Brain microvascular endothelial cell (primary cell): ENCODE data around the gene VASH1.
A peak's percentile ranks its signal among the peaks of the same experiment; 100 is the strongest.

Experiments
- DNase-seq: peaks from one replicate; pipeline ENCODE4 v3.0.0-alpha.2; 2020
- H3K27ac ChIP-seq: fragments of 250-450 bp; sonication (Bioruptor Pico); 2 replicates; pipeline ENCODE4 v1.5.1; 2020; ENCODE audit warnings: mild to moderate bottlenecking, moderate library complexity
- H3K27me3 ChIP-seq: fragments of 250-450 bp; sonication (Bioruptor Pico); replicated peaks from 2 replicates; pipeline ENCODE4 v1.5.1; 2020; ENCODE audit warnings: mild to moderate bottlenecking
- H3K36me3 ChIP-seq: fragments of 250-450 bp; sonication (Bioruptor Pico); replicated peaks from 2 replicates; pipeline ENCODE4 v1.5.1; 2020; ENCODE audit warnings: mild to moderate bottlenecking
- H3K4me3 ChIP-seq: 2 replicates; pipeline ENCODE4 v1.5.1; 2011; ENCODE audit warnings: low read depth, mild to moderate bottlenecking, control low read depth, low read length, moderate library complexity
- CTCF ChIP-seq: IDR thresholded peaks from 2 replicates; pipeline ENCODE4 v1.5.1; 2011; ENCODE audit warnings: low read depth, mild to moderate bottlenecking, moderate library complexity, low read length, control low read depth, inconsistent platforms; ENCODE audit errors: missing control alignments
- in situ Hi-C: cut with HindIII; loops from 2 replicates; pipeline ENCODE4 v1.10.0; 2017; ENCODE audit warnings: low sequenced_read_pairs, low pct_ligation_motif_present

The VASH1 gene

DNA sequence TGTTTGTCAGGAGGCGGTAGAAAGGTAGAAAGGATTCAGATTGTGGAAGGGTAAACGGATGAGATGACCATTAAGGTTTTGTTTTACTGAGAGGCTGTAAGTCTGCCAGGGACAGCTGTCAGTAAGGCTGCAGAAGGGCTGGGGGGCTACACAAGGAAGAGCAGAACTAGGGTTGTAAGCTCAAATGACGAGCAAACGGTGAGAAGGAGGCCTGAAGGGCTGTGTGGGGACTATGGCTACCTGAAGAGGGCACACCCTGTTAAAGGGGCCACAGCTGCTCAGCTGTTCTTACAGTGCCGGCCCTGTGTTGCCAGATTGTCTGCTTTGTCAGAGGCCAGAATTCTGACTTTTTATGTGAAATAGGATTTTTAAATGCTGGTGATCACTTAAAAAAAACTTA is 19.1 kb downstream of the VASH1 start:
- TF ChIP-seq CTCF = no peak
- Histone ChIP-seq H3K36me3 (no peaks in the 10 kb centered on the region), H3K27ac (no peak overlapping the region), H3K27me3 (no peaks in the 10 kb centered on the region), H3K4me3 (no peak overlapping the region)
- in situ Hi-C loops = no loop called here
- DNase-seq = no peak

- in situ Hi-C loops = no loop called here
- TF ChIP-seq CTCF = peak; percentile 1
- Histone ChIP-seq H3K27ac (no peak overlapping the region), H3K36me3 (no peaks in the 10 kb centered on the region), H3K4me3 (no peak overlapping the region), H3K27me3 (no peaks in the 10 kb centered on the region)
- DNase-seq = no peak
These were observed 19.8 kb downstream of the VASH1 start for GRCh38 chr14:76780875-76781647.

- in situ Hi-C loops = no loop called here
These were observed 20.4 kb downstream of the VASH1 start for GRCh38 chr14:76781648-76782051.

DNA sequence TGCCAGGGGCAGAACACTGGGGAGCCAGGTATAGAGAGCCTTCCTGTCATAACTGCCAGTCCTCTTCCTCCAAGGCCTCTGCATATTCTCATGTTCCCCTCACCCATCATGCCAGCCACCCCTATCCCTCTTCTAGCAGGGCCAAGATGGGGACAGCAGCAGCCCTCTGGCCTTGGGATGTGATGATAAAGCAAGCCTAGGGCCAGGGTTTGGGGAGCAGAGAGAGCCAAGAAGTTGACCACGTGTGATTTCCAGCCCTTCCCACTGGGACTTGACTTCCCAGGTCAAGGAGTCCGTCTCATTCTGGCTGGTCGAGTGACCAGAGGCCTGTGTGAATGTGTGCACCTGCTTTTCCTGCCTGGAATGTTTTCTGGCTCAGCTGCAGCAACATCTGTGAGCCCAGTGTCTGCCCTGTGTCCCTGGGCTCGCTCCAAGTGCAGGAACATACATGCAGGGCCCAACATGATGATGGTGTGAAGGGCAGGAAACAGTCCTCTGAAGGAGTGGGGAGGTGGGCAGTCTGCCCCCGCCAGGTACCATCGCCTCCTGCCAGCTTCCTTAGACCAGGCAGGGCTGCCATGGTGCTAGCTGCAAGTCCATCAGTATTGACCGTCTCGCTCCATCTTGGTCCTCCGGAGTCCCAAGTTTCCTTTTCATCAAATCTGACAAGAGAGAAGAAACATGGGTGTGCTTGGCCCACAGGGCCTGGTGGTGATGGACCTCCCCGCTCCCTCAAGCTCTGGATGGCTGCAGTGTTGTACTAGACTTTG is 21.0 kb downstream of the VASH1 start:
- TF ChIP-seq CTCF = no peak
- in situ Hi-C loops = no loop called here
- no peak for DNase-seq
- H3K4me3 ChIP-seq = no peak overlapping the region
- H3K27ac ChIP-seq = no peak overlapping the region
- no peaks in the 10 kb centered on the region for H3K36me3 ChIP-seq
- H3K27me3 ChIP-seq = no peaks in the 10 kb centered on the region

More at GRCh38 chr14:76781648-76782051, 20.4 kb downstream of the VASH1 start:
- no peak for TF ChIP-seq CTCF
- no peak for DNase-seq
- Histone ChIP-seq H3K27me3 (no peaks in the 10 kb centered on the region), H3K36me3 (no peaks in the 10 kb centered on the region), H3K27ac (no peak overlapping the region), H3K4me3 (no peak overlapping the region)

- no peak for TF ChIP-seq CTCF
- Histone ChIP-seq H3K27me3 (no peaks in the 10 kb centered on the region), H3K27ac (no peak overlapping the region), H3K4me3 (no peak overlapping the region), H3K36me3 (no peaks in the 10 kb centered on the region)
- no peak for DNase-seq
- in situ Hi-C loops = no loop called here
These were observed 21.8 kb downstream of the VASH1 start for GRCh38 chr14:76782885-76783566.
